HG03432 (cell line): Measurements from ENCODE around the gene HIPK3.
"Not testable (repeated sequence)": the region's sequence is repeated elsewhere in the genome, so short reads cannot be mapped to it uniquely, and the experiment has no call there.

Source experiments
- ATAC-seq: cut with Tn5 transposase; IDR thresholded peaks from one replicate; pipeline ENCODE4 v1.9.1; 2021; ENCODE audit warnings: mild to moderate bottlenecking, moderate library complexity; ENCODE audit not compliant: unreplicated experiment

Gene HIPK3

DNA sequence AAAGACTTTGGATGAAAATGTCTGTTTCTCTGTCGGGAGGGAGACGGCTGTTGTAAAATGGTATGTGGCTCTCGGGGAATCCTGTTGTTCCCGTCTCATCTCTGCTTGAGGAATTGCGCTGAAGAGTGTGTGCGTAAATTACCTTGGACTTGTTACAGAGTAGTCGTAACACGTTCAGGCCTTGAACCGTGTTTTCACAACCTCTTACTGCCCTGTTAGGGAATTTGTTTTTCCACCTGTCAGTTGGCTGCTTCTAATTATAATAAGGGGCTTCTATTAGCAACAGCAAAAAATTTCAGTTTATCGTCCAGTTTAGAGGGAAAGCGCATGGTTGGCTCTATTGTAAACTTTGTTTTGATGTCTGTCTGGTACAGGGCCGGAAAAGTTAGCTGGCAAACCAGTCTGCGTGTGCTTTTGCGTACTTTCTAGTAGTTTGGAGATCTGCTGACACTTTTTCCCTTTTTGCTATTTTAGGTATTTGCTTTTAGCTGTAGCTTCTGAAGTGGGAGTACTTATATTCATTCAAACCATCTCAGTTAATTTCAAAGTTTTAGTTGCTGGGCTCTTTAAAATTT, 1.5 kb downstream of the HIPK3 start:
- no peak for ATAC-seq

DNA sequence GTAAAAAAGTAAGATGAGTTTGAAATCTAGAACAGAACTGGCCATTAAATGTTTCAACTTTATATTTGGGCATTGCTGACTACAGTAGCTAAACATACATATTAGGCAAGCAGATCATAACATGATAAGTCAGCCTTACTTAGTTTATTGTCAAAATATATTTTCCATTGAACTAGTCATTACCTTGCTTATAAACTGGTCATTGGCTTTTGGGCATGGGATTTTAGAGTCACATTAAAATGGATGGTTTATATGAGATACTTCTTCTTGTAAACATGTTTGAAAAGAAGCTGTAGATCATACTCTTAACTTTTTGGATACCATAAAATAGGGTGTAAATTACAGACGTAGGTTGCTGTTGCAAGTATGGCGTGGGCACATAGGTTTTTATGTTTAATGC, 2.7 kb downstream of the HIPK3 start:
- ATAC-seq = no peak

DNA sequence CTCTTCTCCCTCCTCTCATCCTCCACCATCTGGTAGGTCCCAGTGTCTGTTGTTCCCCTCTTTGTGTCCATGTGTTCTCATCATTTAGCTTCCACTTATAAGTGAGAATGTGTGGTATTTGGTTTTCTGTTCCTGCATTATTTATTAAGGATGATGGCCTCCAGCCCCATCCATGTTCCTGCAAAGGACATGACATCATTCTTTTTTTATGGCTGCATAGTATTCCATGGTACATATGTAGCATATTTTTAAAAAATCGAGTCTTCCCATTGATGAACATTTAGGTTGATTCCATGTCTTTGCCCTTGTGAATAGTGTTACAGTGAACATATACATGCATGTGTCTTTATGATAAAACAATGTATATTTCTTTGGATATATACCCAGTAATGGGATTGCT, 4.2 kb downstream of the HIPK3 start:
- ATAC-seq = not testable (repeated sequence)

DNA sequence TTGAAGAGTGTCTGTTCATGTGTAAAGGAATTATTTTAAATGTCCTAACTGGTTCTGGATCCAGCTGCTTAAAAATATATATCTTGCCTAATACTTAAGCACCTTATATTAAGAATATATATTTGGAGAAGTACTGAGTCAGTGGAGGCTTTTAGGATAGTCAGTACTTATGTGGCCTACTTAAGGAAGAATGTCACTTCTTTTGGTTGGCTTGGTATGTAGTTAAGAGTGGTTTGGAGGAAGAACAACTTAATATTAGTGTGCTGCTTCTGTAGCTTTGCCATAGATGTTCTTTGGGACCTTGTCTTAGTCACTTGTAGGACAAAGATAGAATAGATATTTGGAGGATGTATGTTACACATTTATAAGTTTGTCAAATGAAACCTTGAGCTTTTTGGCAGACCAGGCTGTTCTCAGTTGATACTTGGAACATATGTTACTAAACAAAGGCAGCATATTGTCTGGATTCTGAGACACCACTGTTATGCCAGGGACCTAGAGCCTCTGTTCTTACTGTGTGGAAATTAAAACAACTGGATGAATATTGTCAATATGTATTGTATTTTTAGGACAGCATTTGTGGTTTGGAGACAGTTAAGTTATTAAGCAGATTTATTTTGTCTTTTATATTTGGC, 4.9 kb downstream of the HIPK3 start:
- ATAC-seq = no peak

DNA sequence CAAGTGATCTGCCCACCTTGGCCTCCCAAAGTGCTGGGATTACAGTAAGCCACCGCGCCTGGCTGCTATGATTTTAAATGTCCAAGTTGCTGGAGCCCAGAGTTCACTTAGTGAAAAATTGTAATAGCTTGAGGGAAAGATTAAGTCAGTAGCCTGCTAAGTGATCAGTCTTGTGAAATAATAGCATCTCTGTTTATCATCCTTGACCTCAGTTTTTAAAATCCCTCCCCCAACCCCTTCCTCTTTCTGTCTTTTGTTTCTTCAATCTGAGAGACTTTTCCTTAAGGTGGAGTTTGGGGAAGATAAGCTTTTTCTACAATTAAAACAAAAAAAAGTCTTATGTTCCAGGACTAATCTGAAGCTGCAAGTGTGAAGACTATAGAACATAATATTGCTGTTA, 6.4 kb downstream of the HIPK3 start:
- no peak for ATAC-seq

- ATAC-seq = no peak
These were observed 7.7 kb downstream of the HIPK3 start for GRCh38 chr11:33264926-33265325.

- no peak for ATAC-seq
These were observed 9.4 kb downstream of the HIPK3 start for GRCh38 chr11:33266393-33267215.

GRCh38 chr11:33268945-33269540, 11.9 kb downstream of the HIPK3 start:
- ATAC-seq = no peak

GRCh38 chr11:33269822-33270221, 12.6 kb downstream of the HIPK3 start:
- ATAC-seq = no peak

DNA sequence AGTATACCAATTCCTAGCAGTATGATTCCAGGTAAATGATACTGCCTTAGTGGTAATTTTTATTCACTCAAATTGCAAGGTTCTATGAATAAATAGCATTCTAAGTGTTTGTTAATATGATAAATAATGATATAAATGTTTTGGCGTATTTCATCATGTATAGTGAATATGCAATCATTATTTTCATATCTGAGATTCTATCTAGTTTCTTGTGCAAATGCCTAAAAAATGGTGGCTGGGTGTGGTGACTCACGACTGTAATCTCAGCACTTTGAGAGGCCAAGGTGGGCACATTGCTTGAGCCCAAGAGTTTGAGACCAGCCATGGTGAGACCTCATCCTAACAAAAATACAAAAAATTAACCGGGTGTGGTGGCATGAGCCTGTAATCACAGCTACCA, 13.9 kb downstream of the HIPK3 start:
- ATAC-seq = no peak

DNA sequence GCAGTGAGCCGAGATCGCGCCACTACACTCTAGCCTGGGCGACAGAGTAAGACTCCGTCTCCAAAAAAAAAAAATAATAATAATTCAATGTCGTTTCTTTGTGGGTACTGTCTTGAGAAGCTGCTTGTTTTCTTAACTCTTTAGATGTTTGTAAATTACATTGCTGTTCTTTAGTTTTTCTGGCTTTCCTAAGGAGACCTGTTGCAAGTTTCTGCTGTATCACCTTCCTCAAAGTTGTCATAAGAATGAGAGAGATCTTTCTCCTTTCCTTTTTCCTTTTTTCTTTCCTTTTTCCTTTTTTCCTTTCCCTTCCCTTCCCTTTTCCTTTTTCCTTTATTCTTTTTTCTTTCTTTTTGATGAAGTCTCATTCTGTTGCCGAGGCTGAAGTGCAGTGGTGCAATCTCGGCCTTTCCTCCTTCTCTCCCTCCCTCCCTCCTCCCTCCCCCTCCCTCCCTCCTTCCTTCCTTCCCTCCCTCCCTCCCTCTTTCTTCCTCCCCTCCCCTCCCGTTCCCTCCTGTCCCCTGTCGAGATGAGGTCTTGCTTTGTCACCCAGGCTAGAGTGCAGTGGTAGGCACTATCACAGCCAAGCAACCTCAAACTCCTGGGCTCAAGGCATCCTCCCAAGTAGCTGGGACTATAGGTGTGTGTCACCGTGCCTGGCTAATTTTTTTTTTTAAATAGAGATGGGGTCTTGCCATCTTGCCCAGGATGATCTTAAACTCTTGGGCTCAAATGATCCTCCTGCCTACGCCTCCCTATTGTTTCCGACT, 15.3 kb downstream of the HIPK3 start:
- ATAC-seq = no peak

DNA sequence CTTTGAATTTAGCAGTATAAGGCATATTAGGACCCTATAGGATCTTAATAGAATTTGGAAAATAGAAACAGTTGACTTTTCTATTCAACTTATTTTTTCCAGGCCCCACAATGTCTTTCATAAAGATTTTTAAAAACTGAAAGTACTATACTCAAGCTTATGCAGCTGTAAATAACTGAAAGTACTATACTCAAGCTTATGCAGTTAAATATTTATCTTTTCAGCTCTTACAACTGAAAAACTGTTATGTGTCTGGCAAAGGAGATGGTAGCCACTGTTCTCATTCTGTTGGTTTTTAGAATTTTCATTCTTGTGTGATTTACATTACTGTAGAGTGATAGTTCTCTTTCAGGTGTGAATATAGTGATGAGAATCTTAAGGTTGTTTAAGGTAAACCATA, 16.5 kb downstream of the HIPK3 start:
- no peak for ATAC-seq

- no peak for ATAC-seq
These were observed 23.2 kb downstream of the HIPK3 start for GRCh38 chr11:33280411-33280810.

DNA sequence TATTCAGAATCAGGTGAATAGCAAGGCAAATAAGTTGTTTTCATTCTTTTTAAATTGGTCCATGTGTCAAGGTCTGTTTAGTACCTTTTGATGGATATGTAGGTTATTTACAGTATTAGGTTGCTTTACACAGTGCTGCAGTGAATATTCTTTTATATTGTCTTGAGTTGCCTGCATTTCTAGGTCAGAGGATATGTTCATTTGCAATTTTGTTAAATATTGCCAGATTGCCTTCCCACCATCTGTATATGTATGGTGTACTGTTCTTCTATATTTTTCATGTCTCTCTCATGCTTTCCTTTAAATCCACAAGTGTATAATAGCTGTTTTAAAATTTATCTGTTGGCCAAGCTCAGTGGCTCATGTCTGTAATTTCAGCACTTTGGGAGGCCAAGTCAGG, 24.6 kb downstream of the HIPK3 start:
- ATAC-seq = no peak

DNA sequence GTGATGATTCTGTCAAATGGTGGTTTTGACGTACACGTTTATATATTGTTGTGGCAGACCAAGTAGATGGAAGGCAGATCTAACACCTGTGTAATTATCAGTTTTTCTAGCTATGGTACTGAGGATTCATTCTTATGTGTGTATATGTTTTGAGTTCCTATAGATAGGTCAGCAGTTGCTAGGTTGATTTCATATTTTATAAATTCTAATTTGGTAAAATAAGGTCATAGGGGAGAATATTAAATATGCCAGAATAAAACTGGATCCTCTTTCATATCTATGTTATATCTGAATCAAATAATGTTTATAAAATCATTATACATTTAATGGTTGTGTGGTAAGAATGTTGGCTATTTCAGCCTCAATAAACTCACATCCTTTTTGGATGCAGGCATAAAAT, 27.6 kb downstream of the HIPK3 start:
- no peak for ATAC-seq

DNA sequence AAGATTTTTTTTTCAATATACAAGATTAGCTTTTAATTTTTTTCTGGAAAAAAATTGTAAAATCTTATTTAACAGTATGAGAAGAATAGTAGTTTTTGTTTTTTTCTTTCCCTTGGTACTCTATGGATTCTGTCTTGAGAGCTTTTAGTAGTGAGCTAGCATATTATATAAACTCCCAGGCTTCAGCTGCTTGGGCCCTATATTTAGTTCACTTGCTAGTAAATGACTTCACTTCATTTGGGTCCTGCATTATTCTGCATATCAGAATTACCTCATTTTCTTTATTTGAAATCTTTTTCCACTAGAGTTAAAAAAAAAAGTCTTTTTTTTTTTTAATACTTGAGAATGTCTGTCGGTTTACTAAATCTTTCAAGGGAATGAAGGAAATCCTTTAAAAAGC, 33.1 kb downstream of the HIPK3 start:
- ATAC-seq = no peak

GRCh38 chr11:33291004-33291777, 34.0 kb downstream of the HIPK3 start:
- ATAC-seq = peak; percentile 91

GRCh38 chr11:33292311-33292710, 35.1 kb downstream of the HIPK3 start:
- ATAC-seq = no peak

DNA sequence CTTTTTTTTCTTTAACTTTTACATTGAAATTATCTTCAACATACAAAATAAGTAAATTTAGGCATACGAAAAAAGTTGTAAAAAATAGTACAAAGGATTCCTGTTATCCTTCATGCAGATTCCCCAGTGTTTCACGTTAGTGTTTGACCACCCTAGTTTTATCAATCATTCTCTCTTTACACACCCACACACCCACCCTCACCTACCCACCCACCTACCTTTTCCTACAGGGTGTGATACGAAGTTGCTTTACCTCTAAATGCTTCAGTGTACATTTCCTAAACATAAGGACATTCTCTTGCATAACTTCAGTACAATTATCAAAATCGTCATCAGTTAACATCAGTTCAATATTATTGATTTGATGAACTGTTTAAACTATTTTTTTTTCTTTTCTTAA, 37.0 kb downstream of the HIPK3 start:
- ATAC-seq = no peak

GRCh38 chr11:33294797-33295196, 37.6 kb downstream of the HIPK3 start:
- no peak for ATAC-seq
